Ecto neural progenitor cell (in vitro differentiated cells): ENCODE measurements around the gene ZNF506.
"Not testable (repeated sequence)": the region's sequence is repeated elsewhere in the genome, so short reads cannot be mapped to it uniquely, and the experiment has no call there.

Experiments used
- DNase-seq: peaks from one replicate; pipeline ENCODE4 v3.0.0-alpha.2; 2018; ENCODE audit warnings: low spot score

ZNF506 gene

GRCh38 chr19:19744641-19745040 lies 76.9 kb downstream of the ZNF506 start:
- peak; percentile 25 for DNase-seq

DNA sequence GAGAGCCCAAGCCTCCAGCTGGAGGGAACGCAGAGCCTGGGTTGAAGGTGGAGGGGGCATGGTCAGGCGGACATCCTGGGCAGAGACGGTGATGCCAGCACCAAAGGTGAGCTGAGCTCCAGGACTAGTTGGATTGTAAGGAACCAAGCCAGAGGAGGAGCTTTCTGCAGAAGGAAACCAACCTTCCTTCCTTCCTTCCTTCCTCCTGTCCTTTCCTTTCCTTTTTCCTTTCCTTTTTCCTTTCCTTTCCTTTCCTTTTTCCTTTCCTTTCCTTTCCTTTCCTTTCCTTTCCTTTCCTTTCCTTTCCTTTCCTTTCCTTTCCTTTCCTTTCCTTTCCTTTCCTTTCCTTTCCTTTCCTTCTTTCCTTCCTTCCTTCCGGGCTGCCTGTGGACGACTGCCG lies 77.6 kb downstream of the ZNF506 start:
- not testable (repeated sequence) for DNase-seq

DNA sequence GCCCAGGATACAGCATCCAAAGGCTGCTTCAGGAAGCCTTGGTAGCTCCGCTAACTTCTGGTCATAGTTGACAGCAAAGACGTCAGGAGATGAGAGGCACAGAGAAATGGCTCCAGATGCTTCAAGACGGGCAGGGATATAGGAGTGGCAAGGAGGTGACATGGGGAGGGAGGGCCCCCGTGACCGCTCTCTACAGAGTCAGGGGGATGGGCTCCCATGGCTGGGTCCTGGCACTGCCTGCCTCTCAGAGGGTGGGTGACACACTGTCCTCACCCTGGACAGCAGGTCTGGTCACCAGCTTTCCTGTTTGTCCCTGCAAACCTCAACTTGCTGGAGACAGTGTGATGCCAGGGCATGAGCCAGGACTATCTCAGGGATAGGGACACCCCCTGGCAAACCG lies 78.4 kb downstream of the ZNF506 start:
- no peak for DNase-seq

DNA sequence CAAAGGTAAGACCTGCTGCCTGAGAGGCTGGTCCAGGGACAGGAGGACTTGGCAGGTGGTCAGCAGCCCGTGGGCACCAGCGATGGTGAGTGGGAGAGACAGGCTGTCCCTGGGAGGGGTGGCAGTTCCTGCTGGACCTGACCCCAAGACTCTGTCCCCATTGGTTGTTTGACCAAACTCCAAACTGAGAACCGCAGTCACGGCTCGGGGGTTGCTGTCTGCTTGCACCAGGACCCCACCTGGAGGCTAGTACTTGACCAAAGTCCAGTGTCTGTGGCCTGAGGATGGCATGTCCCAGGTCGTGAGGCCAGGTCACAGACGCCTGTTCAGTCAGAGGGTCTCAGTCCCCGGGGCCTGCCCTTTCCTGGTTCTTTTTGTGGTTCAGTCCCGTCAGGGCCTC lies 78.8 kb downstream of the ZNF506 start:
- no peak for DNase-seq
